Measurements from ENCODE around the gene SCNN1G. TPM values are rescaled to one million over a fixed set of nuclear protein-coding genes. Genes with fewer than 3 reads are reported as not detected.
"Not testable (repeated sequence)": the region's sequence is repeated elsewhere in the genome, so short reads cannot be mapped to it uniquely, and the experiment has no call there.

Gene SCNN1G
- total RNA-seq, 4 donors from 2014 or later = 3.4 to 6.5 (median 5.6) TPM

GRCh38 chr16:23143391-23143790, 39.2 kb upstream of the SCNN1G start:
- no peaks in the 10 kb centered on the region for H3K27me3 ChIP-seq
- 89% methylated on average over 3 of the region's 3 CpGs for WGBS, 2 donors
- no peak for DNase-seq
- H3K27ac ChIP-seq = no peak overlapping the region
- H3K36me3 ChIP-seq = no peaks in the 10 kb centered on the region
- H3K4me1 ChIP-seq = peaks cover 10 to 25% of the 10 kb centered on the region in 2 donors
- no peaks in the 10 kb centered on the region for H3K9me3 ChIP-seq
- no peak overlapping the region for H3K4me3 ChIP-seq (replicated peaks in 1 of 3)
- no peak for TF ChIP-seq CTCF (IDR thresholded peaks at IDR 0.05)
- intact Hi-C loops (cut with DNase I) = no loop called here

GRCh38 chr16:23144393-23144792, 38.2 kb upstream of the SCNN1G start:
- DNase-seq; H3K9me3 ChIP-seq; intact Hi-C loops (cut with DNase I); H3K4me3 ChIP-seq (replicated peaks in 1 of 3); H3K27me3 ChIP-seq; H3K27ac ChIP-seq; H3K36me3 ChIP-seq: not testable (repeated sequence)
- 96% methylated on average over 9 of the region's 9 CpGs for WGBS, 2 donors
- H3K4me1 ChIP-seq = peaks cover 12 to 25% of the 10 kb centered on the region in 2 donors

- intact Hi-C loops (cut with DNase I) = no loop called here
- H3K9me3 ChIP-seq = no peaks in the 10 kb centered on the region
- DNase-seq = peak; percentile 23 to 61
- no peaks in the 10 kb centered on the region for H3K36me3 ChIP-seq
- no peak for TF ChIP-seq POLR2A (IDR thresholded peaks at IDR 0.05)
- no peak for TF ChIP-seq CTCF (IDR thresholded peaks at IDR 0.05)
- peaks cover 12 to 25% of the 10 kb centered on the region in 2 donors for H3K4me1 ChIP-seq
- peak overlapping the region in 2 of 3 donors; percentile 2 to 36 for H3K27ac ChIP-seq
- 46 to 69% methylated on average over 6 of the region's 6 CpGs for WGBS, 2 donors
- no peaks in the 10 kb centered on the region for H3K27me3 ChIP-seq
- no peak overlapping the region for H3K4me3 ChIP-seq (replicated peaks in 1 of 3)
Measured at GRCh38 chr16:23145186-23145585, 37.4 kb upstream of the SCNN1G start.

GRCh38 chr16:23145608-23146007, 36.9 kb upstream of the SCNN1G start:
- H3K27ac ChIP-seq = peak overlapping the region in 1 of 3 donors; percentile 2
- intact Hi-C loops (cut with DNase I) = no loop called here
- no peaks in the 10 kb centered on the region for H3K9me3 ChIP-seq
- no peaks in the 10 kb centered on the region for H3K36me3 ChIP-seq
- TF ChIP-seq CTCF (IDR thresholded peaks at IDR 0.05) = no peak
- TF ChIP-seq POLR2A (IDR thresholded peaks at IDR 0.05) = no peak
- 13 to 62% methylated on average over 3 of the region's 3 CpGs for WGBS, 2 donors
- H3K4me1 ChIP-seq = peaks cover 12 to 25% of the 10 kb centered on the region in 2 donors
- H3K4me3 ChIP-seq (replicated peaks in 1 of 3) = no peak overlapping the region
- no peaks in the 10 kb centered on the region for H3K27me3 ChIP-seq
- DNase-seq = peak in 1 of 2 donors; percentile 22

GRCh38 chr16:23146877-23147601, 35.5 kb upstream of the SCNN1G start:
- Histone ChIP-seq H3K36me3 (no peaks in the 10 kb centered on the region), H3K4me1 (peaks cover 12 to 25% of the 10 kb centered on the region in 2 donors), H3K27me3 (no peaks in the 10 kb centered on the region), H3K27ac (peak overlapping the region in 1 of 3 donors; percentile 40), H3K9me3 (no peaks in the 10 kb centered on the region), H3K4me3 (replicated peaks in 1 of 3) (no peak overlapping the region)
- 76 to 88% methylated on average over 17 of the region's 17 CpGs for WGBS, 2 donors
- intact Hi-C loops (cut with DNase I) = no loop called here
- TF ChIP-seq POLR2A (IDR thresholded peaks at IDR 0.05) (no peak), CTCF (IDR thresholded peaks at IDR 0.05) (no peak)
- no peak for DNase-seq
